Progenitor cell of endocrine pancreas (in vitro differentiated cells): Measurements from ENCODE around the gene TMEM150B. TPM values are rescaled to one million over a fixed set of nuclear protein-coding genes. Genes with fewer than 3 reads are reported as not detected.

Source experiments
- DNase-seq: peaks from one replicate; pipeline ENCODE4 v3.0.0; 2021; ENCODE audit warnings: low spot score; ENCODE audit not compliant: unreplicated experiment
- H3K27ac Mint-ChIP-seq: 2 replicates; pipeline ENCODE4 v1.8.0; 2021; ENCODE audit warnings: mild to moderate bottlenecking, moderate library complexity, mixed read lengths
- H3K27me3 Mint-ChIP-seq: 2 replicates; pipeline ENCODE4 v1.8.0; 2021; ENCODE audit warnings: mixed read lengths
- H3K36me3 Mint-ChIP-seq: 2 replicates; pipeline ENCODE4 v1.8.0; 2022; ENCODE audit warnings: mixed read lengths; ENCODE audit not compliant: insufficient read depth
- H3K4me1 Mint-ChIP-seq: 2 replicates; pipeline ENCODE4 v1.8.0; 2021; ENCODE audit warnings: low read depth, mixed read lengths
- H3K4me3 Mint-ChIP-seq: 2 replicates; pipeline ENCODE4 v1.8.0; 2021; ENCODE audit warnings: low read depth, mild to moderate bottlenecking, moderate library complexity, mixed read lengths
- H3K9me3 Mint-ChIP-seq: 2 replicates; pipeline ENCODE4 v1.8.0; 2021; ENCODE audit warnings: low read depth, mixed read lengths
- CTCF ChIP-seq: fragments of 200-600 bp; sonication (generic); IDR thresholded peaks from one replicate; pipeline ENCODE4 v1.5.0; 2021; ENCODE audit warnings: antibody characterized with exemption, mild to moderate bottlenecking; ENCODE audit not compliant: unreplicated experiment
- total RNA-seq: library from RNA; stranded (reverse); gene quantifications from 2 replicates; pipeline ENCODE4 v1.2.1, GENCODE V29; 2021

The TMEM150B gene
- total RNA-seq, 1 donor from 2014 or later: not detected

- no peaks in the 10 kb centered on the region for H3K9me3 Mint-ChIP-seq
- peaks cover 1% of the 10 kb centered on the region for H3K36me3 Mint-ChIP-seq
- TF ChIP-seq CTCF: no peak
- peak within 1 kb of the TSS; percentile 29 for H3K4me3 Mint-ChIP-seq
- peaks cover 50% of the 10 kb centered on the region for H3K27me3 Mint-ChIP-seq
- H3K4me1 Mint-ChIP-seq: peaks cover 11% of the 10 kb centered on the region
- no peak for DNase-seq
- no peak within 1 kb of the TSS for H3K27ac Mint-ChIP-seq
Observed at GRCh38 chr19:55370305-55370988, 45.3 kb upstream of the TMEM150B start, which contains the start of gene IL11. IL11 (minus strand) TSS chr19:55370463; CDS start chr19:55370310, 153 bp downstream.

- peaks cover 53% of the 10 kb centered on the region for H3K27me3 Mint-ChIP-seq
- H3K4me1 Mint-ChIP-seq: peaks cover 11% of the 10 kb centered on the region
- DNase-seq: no peak
- no peaks in the 10 kb centered on the region for H3K9me3 Mint-ChIP-seq
- H3K27ac Mint-ChIP-seq: no peak overlapping the region
- H3K36me3 Mint-ChIP-seq: peaks cover 1% of the 10 kb centered on the region
- no peak for TF ChIP-seq CTCF
- peak overlapping the region; percentile 29 for H3K4me3 Mint-ChIP-seq
Observed at GRCh38 chr19:55369653-55370304, 44.6 kb upstream of the TMEM150B start.

GRCh38 chr19:55368701-55369563, 43.8 kb upstream of the TMEM150B start:
- Mint-ChIP-seq H3K27me3 (peaks cover 54% of the 10 kb centered on the region), H3K4me1 (peaks cover 10% of the 10 kb centered on the region)

GRCh38 chr19:55368106-55368505, 43.0 kb upstream of the TMEM150B start:
- H3K4me1 Mint-ChIP-seq: peaks cover 6% of the 10 kb centered on the region
- no peak overlapping the region for H3K4me3 Mint-ChIP-seq
- H3K36me3 Mint-ChIP-seq: peaks cover 1% of the 10 kb centered on the region
- TF ChIP-seq CTCF: no peak
- H3K9me3 Mint-ChIP-seq: no peaks in the 10 kb centered on the region
- peaks cover 54% of the 10 kb centered on the region for H3K27me3 Mint-ChIP-seq
- H3K27ac Mint-ChIP-seq: no peak overlapping the region
- DNase-seq: no peak

More at GRCh38 chr19:55368701-55369563, 43.8 kb upstream of the TMEM150B start:
- Mint-ChIP-seq H3K4me3 (no peak overlapping the region), H3K9me3 (no peaks in the 10 kb centered on the region), H3K36me3 (peaks cover 1% of the 10 kb centered on the region), H3K27ac (no peak overlapping the region)
- no peak for DNase-seq
- no peak for TF ChIP-seq CTCF

- H3K4me3 Mint-ChIP-seq: no peak overlapping the region
- no peak overlapping the region for H3K27ac Mint-ChIP-seq
- peaks cover 4% of the 10 kb centered on the region for H3K4me1 Mint-ChIP-seq
- H3K9me3 Mint-ChIP-seq: no peaks in the 10 kb centered on the region
- TF ChIP-seq CTCF: no peak
- peaks cover 48% of the 10 kb centered on the region for H3K27me3 Mint-ChIP-seq
- no peak for DNase-seq
- H3K36me3 Mint-ChIP-seq: peaks cover 1% of the 10 kb centered on the region
Observed at GRCh38 chr19:55366790-55367189, 41.6 kb upstream of the TMEM150B start.
